HG02678 (cell line): ENCODE measurements around the gene CXCL12.
A peak's percentile ranks its signal among the peaks of the same experiment; 100 is the strongest.

ENCODE experiments used
- ATAC-seq: cut with Tn5 transposase; IDR thresholded peaks from one replicate; pipeline ENCODE4 v1.9.1; 2021; ENCODE audit warnings: mild to moderate bottlenecking, moderate library complexity; ENCODE audit not compliant: unreplicated experiment

The CXCL12 gene

GRCh38 chr10:44399659-44400451, 15.0 kb upstream of the CXCL12 start:
- no peak for ATAC-seq

- no peak for ATAC-seq
Measured at GRCh38 chr10:44398747-44399658, 14.1 kb upstream of the CXCL12 start.

- ATAC-seq, result no peak
Measured at GRCh38 chr10:44398271-44398670, 13.4 kb upstream of the CXCL12 start.

DNA sequence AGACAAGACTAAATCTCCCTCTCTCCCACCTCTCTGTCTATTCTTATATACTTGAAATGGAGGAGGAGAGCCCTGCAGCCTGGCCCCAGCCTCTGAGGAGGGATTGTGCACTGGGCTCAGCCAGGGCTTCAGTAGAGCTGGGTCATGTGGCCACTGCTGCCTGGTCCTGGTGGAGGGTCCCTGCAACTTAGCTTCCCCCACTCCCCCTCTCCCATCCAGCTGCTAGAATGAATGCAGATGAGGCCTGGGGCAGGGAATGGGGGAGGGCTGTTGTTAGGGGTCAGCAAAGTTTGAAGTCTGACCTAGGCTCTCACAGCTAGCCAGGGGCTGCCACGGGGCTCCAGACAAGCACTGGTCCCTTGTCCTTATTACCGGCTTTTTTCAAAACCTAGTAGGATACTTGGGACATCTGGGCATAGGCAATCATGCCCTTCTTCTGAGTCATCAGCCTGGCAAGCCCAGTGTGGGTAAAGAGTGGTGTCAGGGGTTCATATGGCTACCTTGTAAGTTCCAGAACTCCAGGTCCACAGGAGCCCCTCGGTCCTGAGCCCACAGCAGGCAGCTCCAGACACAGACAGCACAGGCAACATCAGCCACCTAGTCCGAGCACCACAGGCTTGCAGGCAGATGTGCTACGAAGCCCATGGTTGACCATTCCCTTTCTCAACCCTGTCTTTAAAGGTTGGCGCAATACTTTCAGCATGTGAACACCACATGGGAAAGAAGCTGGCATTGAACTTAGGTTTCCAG, 12.8 kb upstream of the CXCL12 start:
- no peak for ATAC-seq

GRCh38 chr10:44396671-44397191, 11.8 kb upstream of the CXCL12 start:
- no peak for ATAC-seq

DNA sequence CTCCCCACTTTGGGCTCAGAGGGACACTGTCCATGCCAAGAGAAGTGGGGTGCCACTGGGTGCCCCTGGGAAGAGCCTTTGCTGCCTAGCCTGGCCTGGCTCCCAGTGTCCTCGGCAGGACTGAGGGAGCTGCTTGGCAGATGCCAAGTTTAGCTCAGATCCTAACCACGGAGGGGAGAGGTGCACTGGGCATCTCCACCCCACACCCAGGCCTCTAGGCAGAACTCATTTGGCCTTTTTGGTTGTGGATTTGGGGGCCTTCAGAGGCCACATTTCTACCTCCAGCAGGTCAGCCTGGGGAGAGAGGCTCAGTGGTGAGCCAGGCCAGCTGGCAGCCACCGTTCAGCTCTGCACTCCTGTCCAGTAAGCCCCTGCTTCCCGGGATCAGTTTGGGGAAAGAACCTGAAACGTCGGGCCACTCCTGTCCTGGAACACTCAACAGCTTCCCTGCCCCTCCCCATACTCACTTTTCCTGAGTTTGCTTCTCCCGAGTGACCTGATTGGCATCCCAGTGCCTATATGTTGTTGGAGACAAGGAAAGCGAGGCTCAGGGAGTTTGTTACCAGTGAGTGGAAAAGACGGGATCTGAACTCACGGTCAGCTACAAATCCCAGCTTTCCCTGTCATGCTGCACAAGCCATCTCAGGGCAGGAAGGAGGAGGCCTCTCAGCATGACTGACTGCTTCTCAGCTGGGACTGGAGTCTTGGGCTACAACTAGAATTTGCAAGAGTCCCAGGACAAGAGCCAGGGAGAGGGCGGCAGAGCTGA, 11.2 kb upstream of the CXCL12 start:
- no peak for ATAC-seq

DNA sequence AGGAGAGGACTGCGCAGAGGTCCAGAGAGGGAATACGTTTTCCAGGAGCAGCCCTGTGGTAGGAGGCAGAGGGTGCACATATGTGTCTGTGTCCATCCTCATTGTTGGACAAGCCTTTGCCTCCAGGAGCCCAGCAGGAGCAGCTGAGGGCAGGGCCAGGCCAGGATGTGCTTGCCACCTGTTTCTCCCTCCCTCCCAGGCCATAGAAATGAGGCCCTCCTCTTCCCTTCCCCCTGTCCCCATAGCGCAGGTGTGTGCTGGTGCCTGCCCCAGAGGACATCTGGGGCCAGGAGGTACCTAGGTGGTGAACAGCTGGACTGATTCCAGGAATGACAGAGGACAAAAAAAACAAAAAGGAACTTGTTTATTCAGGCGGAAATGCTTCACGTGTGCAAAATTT, 10.5 kb upstream of the CXCL12 start:
- no peak for ATAC-seq

- ATAC-seq, result no peak
Measured at GRCh38 chr10:44394696-44395381, 9.9 kb upstream of the CXCL12 start.

- no peak for ATAC-seq
Measured at GRCh38 chr10:44393834-44394547, 9.1 kb upstream of the CXCL12 start.

DNA sequence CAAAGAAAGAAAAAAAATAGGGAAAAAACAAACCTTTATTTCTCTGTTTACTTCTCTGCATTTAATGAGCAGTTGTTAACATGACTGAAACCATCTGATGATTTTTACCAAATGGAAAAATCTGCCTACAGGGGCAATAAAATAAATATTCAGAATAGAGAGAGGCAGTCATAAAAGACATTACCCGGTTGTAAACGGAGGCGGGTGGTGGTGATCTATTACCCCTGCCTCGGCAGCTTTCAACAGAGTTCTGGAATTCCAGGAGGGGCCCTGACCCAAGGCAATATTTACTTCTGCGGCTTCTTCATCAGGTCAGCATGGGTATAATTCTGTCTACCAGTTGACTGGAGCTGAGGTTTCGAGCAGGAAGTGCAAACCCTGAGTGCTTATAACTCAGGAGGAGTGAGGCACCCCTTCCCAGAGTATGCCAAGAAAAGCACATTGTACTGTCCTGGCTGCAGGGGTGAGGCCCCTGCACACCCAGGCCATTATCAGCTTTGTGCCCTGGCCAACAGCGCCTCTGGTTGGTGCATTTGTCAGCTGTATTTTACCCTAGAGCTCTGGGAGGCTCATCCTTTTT, 8.2 kb upstream of the CXCL12 start:
- no peak for ATAC-seq

- no peak for ATAC-seq
Measured at GRCh38 chr10:44392420-44392819, 7.5 kb upstream of the CXCL12 start.

DNA sequence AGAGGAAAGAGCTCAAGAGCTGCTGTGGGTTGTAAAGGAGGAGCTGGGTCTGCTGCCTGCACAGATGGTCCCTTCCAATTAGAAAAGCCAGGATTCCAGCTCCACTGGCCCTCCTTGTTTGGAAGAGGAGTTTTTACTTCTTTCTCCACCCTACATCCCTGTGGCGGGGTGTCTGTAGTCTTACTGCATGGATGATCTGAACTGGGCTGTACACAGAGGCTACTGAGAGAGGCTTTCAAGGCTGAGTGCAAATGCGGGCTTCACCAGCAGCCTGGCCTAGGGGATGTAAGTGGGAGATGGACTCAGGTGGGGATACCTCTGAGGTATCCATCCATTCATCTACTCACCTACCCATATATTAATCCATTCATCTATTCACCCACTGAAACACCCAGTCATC, 7.1 kb upstream of the CXCL12 start:
- ATAC-seq, result no peak

GRCh38 chr10:44390585-44391072, 5.7 kb upstream of the CXCL12 start:
- no peak for ATAC-seq

GRCh38 chr10:44389556-44389955, 4.7 kb upstream of the CXCL12 start:
- no peak for ATAC-seq

- ATAC-seq, result no peak
Measured at GRCh38 chr10:44389150-44389549, 4.3 kb upstream of the CXCL12 start.

- ATAC-seq, result no peak
Measured at GRCh38 chr10:44388641-44389040, 3.7 kb upstream of the CXCL12 start.

- ATAC-seq, result no peak
Measured at GRCh38 chr10:44387853-44388251, 3.0 kb upstream of the CXCL12 start.

DNA sequence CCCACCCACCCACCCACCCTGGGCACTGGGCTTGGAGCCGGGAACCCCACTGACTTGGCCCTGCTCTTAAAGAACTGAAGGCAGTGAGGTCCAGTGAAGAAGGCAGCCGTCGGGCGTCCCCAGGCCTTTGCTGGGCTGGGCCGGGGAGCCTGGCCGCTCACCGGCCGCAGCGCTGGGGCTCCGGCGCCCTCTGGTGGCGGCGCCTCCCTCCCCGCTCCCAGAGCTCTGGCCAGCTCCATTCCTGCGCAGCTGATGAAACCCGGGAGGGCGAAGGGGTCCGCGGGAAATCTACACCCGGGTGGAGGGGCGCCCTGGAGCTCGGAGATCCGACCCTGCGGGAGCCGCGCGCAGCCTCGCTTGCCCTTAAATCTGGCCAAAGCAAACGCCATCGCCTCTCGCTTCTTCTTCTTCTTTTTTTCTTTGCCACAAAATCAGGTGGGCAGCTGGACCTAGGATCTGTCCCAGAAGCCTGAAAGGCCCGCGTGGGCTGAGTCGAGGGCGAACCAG, 1.7 kb upstream of the CXCL12 start:
- peak; percentile 74 for ATAC-seq
